ENCODE results near the gene ADAMTS12.

Gene ADAMTS12

DNA sequence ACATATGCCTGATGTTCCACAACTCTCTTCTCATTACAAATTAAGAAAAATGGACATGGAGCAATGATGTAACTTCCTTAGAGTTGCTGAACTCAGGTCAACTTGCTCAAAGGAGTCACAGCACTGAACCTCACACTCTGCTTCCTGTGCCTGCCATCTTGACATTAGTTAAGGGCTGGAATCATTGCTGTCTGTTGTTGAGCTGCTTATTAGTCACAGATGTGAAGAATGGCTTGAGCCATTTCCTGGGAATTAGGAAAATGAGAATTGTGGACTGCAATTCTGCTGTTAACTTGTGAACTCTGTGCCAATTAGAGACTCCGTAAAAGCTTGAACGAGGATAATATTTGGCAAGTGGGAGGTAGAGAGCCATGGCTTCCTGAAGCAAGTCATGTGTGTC is 212.0 kb downstream of the ADAMTS12 start:
- no peak for ATAC-seq
- no peaks in the 10 kb centered on the region for H3K4me1 Mint-ChIP-seq
- H3K36me3 Mint-ChIP-seq: no peaks in the 10 kb centered on the region
- peaks cover 5% of the 10 kb centered on the region for H3K9me3 Mint-ChIP-seq
- no peak overlapping the region for H3K4me3 Mint-ChIP-seq
- H3K27me3 Mint-ChIP-seq: no peaks in the 10 kb centered on the region
- H3K27ac Mint-ChIP-seq: no peak overlapping the region

DNA sequence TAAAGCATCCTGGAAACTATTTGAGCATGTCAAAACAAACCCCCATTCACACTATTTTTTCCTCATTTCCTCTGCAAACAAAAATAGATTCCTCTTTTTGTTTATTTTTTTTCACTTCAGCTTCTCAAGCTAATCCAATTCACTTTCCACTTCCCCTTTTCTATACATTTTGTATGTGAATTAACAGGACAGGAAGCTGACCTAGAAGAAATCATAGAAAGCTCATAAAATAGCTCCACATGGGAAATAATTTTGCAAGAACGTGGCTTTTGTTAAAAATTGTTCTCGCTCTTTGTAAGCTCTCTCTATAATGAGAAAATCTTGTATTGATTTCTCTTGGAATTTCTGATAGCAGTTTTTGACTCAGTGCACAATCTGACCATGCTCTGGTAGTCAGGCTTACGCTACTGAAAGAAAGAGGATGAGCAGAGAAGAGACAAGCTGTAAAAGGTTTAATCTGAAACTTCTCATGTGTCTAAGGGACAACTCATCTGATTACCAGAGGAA is 215.8 kb downstream of the ADAMTS12 start:
- no peaks in the 10 kb centered on the region for H3K4me1 Mint-ChIP-seq
- H3K4me3 Mint-ChIP-seq: no peak overlapping the region
- ATAC-seq: peak; percentile 49
- H3K27ac Mint-ChIP-seq: no peak overlapping the region
- no peaks in the 10 kb centered on the region for H3K36me3 Mint-ChIP-seq
- H3K27me3 Mint-ChIP-seq: no peaks in the 10 kb centered on the region
- H3K9me3 Mint-ChIP-seq: peaks cover 3% of the 10 kb centered on the region

DNA sequence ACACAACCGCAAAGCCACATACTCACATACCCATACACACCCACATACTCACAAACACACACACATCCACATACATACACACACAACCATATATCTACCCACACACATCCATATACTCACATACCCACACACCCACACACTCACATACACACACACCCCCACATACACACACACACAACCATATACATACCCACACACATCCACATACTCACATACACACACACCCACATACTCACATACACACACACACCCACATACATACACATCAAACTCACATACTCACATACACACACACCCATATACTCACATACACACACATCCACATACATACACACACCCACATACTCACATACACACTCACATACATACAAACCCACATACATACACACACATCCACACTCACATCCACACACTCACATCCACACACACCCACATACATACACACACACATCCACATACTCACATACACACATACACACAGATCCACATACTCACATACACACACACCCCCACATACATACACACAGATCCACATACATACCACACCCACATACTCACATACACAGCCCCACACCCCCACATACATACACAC is 220.0 kb downstream of the ADAMTS12 start:
- Mint-ChIP-seq H3K4me3 (no peak overlapping the region), H3K4me1 (no peaks in the 10 kb centered on the region), H3K27ac (no peak overlapping the region), H3K36me3 (no peaks in the 10 kb centered on the region), H3K27me3 (no peaks in the 10 kb centered on the region), H3K9me3 (no peaks in the 10 kb centered on the region)
- ATAC-seq: peak; percentile 14

DNA sequence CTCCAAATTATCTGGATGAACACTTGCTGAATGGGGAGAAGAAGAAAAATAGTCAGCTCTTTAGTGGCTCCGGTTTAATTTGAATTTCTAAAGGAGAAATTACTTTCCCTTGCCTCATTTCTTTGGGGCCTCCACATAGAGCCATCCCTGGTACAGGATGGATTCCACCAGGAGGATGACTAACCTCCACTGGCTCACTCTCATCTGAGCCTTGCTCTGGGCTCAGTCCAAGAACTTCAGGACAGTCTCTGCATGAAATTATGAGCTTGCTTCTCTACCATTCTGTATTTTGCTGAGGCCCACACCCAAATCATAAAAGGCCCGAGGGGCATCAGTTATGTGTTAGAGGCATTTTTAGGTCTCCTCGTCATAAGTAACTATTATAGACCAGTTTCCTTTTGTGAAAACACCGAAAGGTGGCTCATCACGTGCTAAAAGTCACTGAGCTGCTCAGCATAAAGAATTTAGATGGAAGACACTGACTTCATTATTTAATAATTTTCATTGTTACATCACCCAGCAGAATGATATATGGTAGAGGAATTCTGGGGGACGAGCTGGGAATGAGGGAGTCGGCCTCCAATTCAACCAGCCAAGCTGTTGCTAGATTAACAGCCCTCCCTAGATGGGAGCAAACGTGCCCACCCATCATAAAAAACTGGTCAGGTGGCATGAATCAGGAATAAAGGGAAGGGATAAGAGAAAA is 228.9 kb downstream of the ADAMTS12 start:
- Mint-ChIP-seq H3K9me3 (no peaks in the 10 kb centered on the region), H3K4me3 (no peak overlapping the region), H3K4me1 (no peaks in the 10 kb centered on the region), H3K27ac (no peak overlapping the region), H3K36me3 (no peaks in the 10 kb centered on the region), H3K27me3 (peaks cover 9% of the 10 kb centered on the region)
- ATAC-seq: no peak

DNA sequence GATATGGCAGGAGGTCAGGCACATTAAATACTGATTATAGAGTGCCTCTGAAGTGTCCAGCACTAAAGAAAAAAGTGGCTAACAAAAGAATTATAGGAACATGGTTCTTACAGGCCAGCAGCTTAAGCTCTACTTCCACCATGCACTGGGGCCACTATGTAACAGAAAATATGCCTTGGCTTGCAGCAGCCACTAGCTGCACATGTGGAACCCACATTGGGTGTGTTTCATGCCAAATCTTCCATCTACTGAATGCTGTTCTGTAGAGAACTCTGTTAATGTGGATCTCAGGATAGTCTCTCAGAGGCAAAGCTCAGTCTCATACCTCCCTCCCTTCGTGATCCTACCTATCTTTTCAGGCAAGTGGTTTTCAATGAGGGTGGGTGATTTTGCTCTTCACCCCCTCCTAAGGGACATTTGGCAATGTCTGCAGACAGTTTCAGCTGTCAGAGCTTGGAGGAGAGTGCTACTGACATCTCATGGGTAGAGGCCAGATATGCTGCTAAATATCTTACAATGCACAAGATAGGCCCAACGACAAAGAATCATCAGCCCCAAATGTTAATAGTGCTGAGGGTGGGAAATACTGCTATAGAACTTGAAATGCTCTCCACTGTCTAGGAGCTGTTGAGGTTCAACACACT is 232.1 kb downstream of the ADAMTS12 start:
- no peaks in the 10 kb centered on the region for H3K36me3 Mint-ChIP-seq
- ATAC-seq: no peak
- peaks cover 9% of the 10 kb centered on the region for H3K27me3 Mint-ChIP-seq
- no peak overlapping the region for H3K4me3 Mint-ChIP-seq
- H3K27ac Mint-ChIP-seq: no peak overlapping the region
- no peaks in the 10 kb centered on the region for H3K9me3 Mint-ChIP-seq
- no peaks in the 10 kb centered on the region for H3K4me1 Mint-ChIP-seq

DNA sequence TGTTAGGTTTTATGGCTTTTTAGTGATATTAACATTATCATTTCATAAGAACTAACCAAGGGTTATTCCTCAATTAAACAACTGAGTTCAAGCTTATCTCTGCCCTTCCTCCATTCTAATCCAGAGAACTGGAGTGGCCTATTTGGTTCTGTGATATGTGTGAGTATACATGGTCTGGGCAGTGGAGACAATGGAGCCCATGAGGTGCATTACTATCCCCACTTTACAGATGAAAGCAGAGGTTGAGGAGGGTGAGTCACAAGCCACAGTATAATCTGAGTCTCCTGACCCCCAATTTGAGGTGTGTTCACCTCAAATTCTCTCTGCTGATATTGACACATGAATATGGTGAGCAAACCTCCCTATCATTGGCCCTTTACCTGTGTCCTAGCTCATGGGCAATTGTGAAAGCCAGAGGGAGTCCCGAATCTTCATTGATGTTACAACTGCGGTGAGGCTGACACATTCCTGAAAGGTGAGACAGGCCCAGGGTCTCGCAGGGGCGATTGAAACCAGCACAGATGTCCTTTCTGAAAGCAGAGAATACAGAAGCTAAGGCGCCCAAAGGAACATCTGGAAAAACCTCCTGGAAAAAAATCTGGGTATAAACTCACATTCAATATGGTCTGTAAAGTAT is 233.9 kb downstream of the ADAMTS12 start:
- no peak for ATAC-seq
- no peaks in the 10 kb centered on the region for H3K4me1 Mint-ChIP-seq
- H3K27ac Mint-ChIP-seq: no peak overlapping the region
- H3K36me3 Mint-ChIP-seq: no peaks in the 10 kb centered on the region
- H3K27me3 Mint-ChIP-seq: peaks cover 3% of the 10 kb centered on the region
- H3K4me3 Mint-ChIP-seq: no peak overlapping the region
- H3K9me3 Mint-ChIP-seq: no peaks in the 10 kb centered on the region

DNA sequence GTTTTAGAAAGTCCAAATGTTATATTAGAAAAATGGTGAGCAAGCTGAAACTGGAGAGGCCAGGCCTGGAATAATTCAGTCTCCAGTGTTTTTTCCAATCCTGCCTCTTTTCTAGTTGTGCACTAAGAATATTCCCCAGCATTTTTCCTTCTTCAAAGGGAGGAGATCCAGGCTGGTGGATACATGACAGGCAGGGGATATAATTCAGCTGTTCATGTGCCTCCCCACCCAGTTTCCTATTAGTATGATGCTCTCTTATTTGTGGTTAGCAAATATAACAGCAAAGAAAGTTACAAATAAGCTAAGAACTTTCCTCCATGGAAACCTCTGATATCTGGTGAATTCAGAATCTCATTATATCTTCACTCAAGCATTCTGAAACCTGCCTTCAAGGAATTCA is 234.6 kb downstream of the ADAMTS12 start:
- Mint-ChIP-seq H3K27me3 (no peaks in the 10 kb centered on the region), H3K27ac (no peak overlapping the region), H3K4me3 (no peak overlapping the region), H3K36me3 (no peaks in the 10 kb centered on the region), H3K9me3 (no peaks in the 10 kb centered on the region), H3K4me1 (no peaks in the 10 kb centered on the region)
- ATAC-seq: no peak

DNA sequence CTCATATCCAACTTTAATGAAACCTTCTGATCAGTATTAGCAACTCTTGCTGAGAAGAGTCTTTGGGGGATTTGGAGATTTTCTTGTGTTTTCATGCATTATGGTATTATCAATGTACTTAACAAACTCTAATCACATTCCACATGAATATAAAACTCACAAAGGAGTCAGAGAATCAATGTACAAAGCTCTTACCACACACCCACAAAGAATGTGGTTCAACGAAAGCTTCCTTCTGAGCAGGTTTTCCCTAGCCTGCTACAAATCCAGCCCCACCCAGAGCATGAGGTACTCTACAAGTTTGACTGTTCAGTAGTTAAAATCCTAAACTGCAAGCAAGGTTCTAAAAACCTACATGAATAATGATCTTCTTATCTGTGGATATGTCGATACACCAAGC is 240.9 kb downstream of the ADAMTS12 start:
- ATAC-seq: no peak
- Mint-ChIP-seq H3K36me3 (no peaks in the 10 kb centered on the region), H3K4me3 (no peak overlapping the region), H3K4me1 (no peaks in the 10 kb centered on the region), H3K27me3 (no peaks in the 10 kb centered on the region), H3K27ac (no peak overlapping the region), H3K9me3 (no peaks in the 10 kb centered on the region)

DNA sequence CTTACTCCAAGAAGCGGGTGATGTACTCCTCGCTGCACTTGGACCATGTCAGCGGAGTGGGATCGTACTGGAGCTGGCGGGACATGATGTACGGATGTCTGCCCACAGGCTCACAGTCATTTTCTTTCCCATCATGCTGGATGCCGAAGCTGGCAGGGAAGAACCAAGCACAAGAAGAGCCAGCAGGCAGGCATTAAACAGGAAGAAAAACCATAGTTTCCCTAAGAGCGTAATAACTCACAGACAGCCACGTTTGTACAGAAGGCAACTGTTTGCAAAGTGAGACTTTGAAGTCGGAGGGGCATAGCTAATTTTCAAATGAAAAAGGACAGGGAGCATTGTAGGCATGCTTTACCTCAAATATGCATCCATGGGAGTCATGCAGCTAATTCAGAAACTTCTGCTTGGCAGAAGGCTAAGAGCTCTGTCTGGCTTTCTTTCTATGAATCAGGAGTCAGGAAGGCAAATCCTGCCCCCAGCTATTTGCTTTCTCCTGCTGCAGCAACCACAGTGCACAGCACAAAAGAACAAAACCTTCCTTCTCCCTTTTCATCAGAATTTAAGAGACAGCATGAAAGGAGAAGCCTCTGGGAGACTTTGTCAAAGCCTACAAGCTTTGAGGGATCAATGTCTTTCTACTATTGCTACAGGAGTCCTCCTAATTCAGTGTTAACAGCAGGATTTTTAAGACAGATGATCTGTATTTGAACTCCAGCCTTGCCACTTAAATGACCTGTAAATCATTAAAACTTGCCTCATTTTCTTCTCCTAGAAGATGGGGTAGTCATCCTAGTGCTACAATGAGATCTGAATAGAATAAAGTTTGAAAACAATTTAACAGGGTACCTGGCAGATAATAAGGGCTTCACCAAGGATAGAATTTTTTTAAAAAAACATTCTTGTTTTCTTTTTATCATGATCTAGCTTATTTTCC is 242.0 kb downstream of the ADAMTS12 start:
- Mint-ChIP-seq H3K36me3 (no peaks in the 10 kb centered on the region), H3K27ac (no peak overlapping the region), H3K4me1 (no peaks in the 10 kb centered on the region), H3K9me3 (no peaks in the 10 kb centered on the region), H3K4me3 (no peak overlapping the region), H3K27me3 (no peaks in the 10 kb centered on the region)
- ATAC-seq: no peak

DNA sequence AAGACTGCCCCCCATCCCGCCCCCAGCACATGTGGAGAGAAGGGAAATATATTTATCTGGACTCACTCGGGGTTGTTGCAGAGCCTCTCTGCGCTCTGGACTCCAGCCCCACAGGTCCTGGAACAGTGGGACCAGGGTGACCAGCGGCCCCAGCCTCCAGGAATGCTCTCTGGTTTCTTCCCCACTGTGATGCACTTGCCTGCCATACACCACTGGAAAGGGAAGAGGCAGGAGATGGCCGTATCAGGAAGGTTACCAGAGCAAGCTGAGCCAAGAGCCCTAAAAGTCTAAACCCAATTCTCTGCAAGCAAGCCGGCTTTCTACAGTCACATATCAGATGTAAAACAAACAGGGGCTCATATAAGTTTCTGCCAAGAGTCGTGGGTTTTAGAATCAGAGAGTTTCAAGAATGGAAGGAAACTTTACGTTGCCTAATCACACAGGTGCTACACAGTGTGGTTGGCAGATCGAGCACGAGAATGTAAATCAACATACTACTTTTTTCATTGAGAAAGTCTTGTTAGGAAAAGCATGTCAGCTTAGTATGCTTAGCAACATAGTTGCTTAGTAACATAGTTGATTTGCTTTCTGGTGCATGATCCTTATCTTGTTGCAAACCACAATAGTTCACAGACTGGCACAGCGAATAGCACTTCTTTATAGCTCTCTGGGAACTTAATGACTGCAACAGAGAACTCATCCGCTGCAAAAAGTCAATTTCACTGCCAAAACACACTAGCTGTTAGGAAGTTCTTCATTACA is 249.9 kb downstream of the ADAMTS12 start:
- no peaks in the 10 kb centered on the region for H3K36me3 Mint-ChIP-seq
- H3K9me3 Mint-ChIP-seq: peaks cover 4% of the 10 kb centered on the region
- H3K4me3 Mint-ChIP-seq: no peak overlapping the region
- ATAC-seq: no peak
- H3K27ac Mint-ChIP-seq: no peak overlapping the region
- H3K4me1 Mint-ChIP-seq: no peaks in the 10 kb centered on the region
- H3K27me3 Mint-ChIP-seq: no peaks in the 10 kb centered on the region

DNA sequence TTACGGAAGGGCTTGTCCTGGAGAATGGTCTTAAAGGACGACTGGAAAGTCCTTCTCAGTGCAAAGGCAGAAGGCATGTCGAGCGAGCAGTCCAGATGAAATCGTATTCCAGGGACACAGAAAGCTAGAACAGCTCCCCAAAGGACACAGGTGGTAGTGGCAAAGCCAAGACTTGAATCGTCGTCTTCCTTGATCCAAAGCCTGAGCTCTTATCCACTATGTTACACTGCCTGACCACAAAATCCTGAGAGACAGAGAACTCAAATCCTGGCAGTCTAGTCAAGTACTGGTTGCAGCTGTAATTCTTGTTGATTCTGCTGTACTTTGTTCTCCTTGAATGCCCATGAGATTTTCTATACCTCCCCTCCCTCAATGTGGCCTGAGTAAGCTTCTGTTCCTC is 252.3 kb downstream of the ADAMTS12 start:
- no peaks in the 10 kb centered on the region for H3K36me3 Mint-ChIP-seq
- H3K4me3 Mint-ChIP-seq: no peak overlapping the region
- no peaks in the 10 kb centered on the region for H3K4me1 Mint-ChIP-seq
- no peak for ATAC-seq
- no peaks in the 10 kb centered on the region for H3K27me3 Mint-ChIP-seq
- peaks cover 4% of the 10 kb centered on the region for H3K9me3 Mint-ChIP-seq
- H3K27ac Mint-ChIP-seq: no peak overlapping the region

DNA sequence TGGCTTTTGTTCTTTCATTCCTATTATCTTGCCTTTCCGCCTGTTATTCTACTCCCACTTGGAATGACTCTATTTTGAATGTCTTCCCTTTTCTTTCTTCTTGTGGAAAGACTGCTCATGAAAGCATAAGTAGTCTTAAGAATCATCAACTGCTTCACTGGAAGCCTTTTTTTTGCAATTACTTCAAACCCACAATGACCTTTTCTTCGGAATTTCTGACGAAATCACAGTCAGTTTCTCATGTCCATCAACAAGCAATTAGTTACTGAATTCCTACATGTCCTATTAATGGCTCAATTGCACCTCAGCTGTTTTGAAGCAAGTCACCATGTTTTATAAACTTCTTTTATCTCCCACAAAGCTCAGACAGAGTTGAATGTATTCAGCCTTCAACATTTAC is 254.8 kb downstream of the ADAMTS12 start:
- no peaks in the 10 kb centered on the region for H3K36me3 Mint-ChIP-seq
- H3K27ac Mint-ChIP-seq: no peak overlapping the region
- no peak overlapping the region for H3K4me3 Mint-ChIP-seq
- H3K4me1 Mint-ChIP-seq: no peaks in the 10 kb centered on the region
- H3K27me3 Mint-ChIP-seq: no peaks in the 10 kb centered on the region
- no peak for ATAC-seq
- H3K9me3 Mint-ChIP-seq: no peaks in the 10 kb centered on the region

DNA sequence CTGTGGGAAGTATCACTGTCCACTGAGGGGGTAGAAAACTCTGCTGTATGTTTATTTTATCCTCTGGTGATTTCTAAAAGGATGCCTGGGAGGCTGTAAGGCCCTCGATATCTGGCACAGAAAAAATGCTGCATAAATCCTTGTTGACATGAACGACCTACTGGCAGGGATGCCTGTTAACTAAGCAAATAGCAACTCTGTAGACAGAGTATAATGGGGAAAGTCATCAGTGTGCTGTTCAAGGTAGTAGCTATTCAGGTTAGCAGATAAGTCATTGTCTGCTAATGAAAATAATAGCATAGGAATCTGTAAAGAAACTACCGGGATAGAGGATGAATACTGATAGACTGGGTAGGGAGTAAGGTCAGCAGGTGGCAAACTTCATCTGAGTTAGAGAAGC is 256.2 kb downstream of the ADAMTS12 start:
- Mint-ChIP-seq H3K36me3 (no peaks in the 10 kb centered on the region), H3K9me3 (no peaks in the 10 kb centered on the region), H3K4me1 (no peaks in the 10 kb centered on the region), H3K27ac (no peak overlapping the region), H3K27me3 (no peaks in the 10 kb centered on the region), H3K4me3 (no peak overlapping the region)
- ATAC-seq: no peak

DNA sequence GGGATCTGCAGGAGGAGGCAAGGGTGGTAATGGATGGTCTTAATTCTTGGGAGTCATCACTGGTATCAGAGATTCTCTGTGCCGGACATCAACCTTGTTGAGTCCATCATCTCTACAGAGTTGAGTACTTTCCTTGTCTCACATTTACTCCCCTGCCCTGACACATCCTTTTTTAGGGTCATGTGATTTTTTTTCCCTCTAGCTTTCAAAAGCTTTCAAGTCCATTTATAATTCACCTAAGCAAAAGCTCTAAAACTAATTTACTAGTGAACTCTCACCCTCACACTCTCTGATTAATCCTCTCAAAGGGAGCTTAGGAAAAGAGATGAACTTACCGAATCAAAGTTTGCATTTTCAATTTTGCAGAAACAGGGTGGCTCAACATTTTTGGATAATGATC is 258.1 kb downstream of the ADAMTS12 start:
- Mint-ChIP-seq H3K27me3 (no peaks in the 10 kb centered on the region), H3K27ac (no peak overlapping the region), H3K36me3 (no peaks in the 10 kb centered on the region), H3K4me1 (no peaks in the 10 kb centered on the region), H3K4me3 (no peak overlapping the region), H3K9me3 (no peaks in the 10 kb centered on the region)
- no peak for ATAC-seq

Data from stimulated activated memory B cell treated with anti-CD40 and anti-IgM and Interleukin-4, amounts not matched to agents 10 μg/mL and 1 μg/mL and 100 μg/mL, for 72 hours (primary cell).